GM21717 (cell line): ENCODE measurements around the gene PTPRG.

Experiments
- ATAC-seq: cut with Tn5 transposase; IDR thresholded peaks from one replicate; pipeline ENCODE4 v1.9.1; 2021; ENCODE audit warnings: mild to moderate bottlenecking, moderate library complexity; ENCODE audit not compliant: unreplicated experiment

PTPRG gene

GRCh38 chr3:61648481-61648880 lies 87.1 kb downstream of the PTPRG start:
- no peak for ATAC-seq

GRCh38 chr3:61649381-61650170 lies 88.2 kb downstream of the PTPRG start:
- no peak for ATAC-seq

GRCh38 chr3:61650276-61650675 lies 88.9 kb downstream of the PTPRG start:
- ATAC-seq = no peak

- ATAC-seq = no peak
Observed at GRCh38 chr3:61650719-61651410, 89.5 kb downstream of the PTPRG start.

GRCh38 chr3:61657689-61658088 lies 96.3 kb downstream of the PTPRG start:
- no peak for ATAC-seq

- no peak for ATAC-seq
Observed at GRCh38 chr3:61662861-61663260, 101.5 kb downstream of the PTPRG start.

GRCh38 chr3:61663356-61664104 lies 102.2 kb downstream of the PTPRG start:
- ATAC-seq = no peak

GRCh38 chr3:61664105-61664482 lies 102.7 kb downstream of the PTPRG start:
- no peak for ATAC-seq

- no peak for ATAC-seq
Observed at GRCh38 chr3:61665121-61665520, 103.8 kb downstream of the PTPRG start.

- no peak for ATAC-seq
Observed at GRCh38 chr3:61665987-61666386, 104.6 kb downstream of the PTPRG start.

- no peak for ATAC-seq
Observed at GRCh38 chr3:61666615-61667330, 105.4 kb downstream of the PTPRG start.

- no peak for ATAC-seq
Observed at GRCh38 chr3:61667383-61667782, 106.0 kb downstream of the PTPRG start.

- ATAC-seq = no peak
Observed at GRCh38 chr3:61667814-61668213, 106.4 kb downstream of the PTPRG start.

GRCh38 chr3:61668317-61668864 lies 107.0 kb downstream of the PTPRG start:
- ATAC-seq = no peak

GRCh38 chr3:61669203-61669602 lies 107.8 kb downstream of the PTPRG start:
- ATAC-seq = no peak

GRCh38 chr3:61669668-61670299 lies 108.4 kb downstream of the PTPRG start:
- peak; percentile 82 for ATAC-seq

- ATAC-seq = no peak
Observed at GRCh38 chr3:61673651-61674050, 112.3 kb downstream of the PTPRG start.

GRCh38 chr3:61674596-61674995 lies 113.2 kb downstream of the PTPRG start:
- no peak for ATAC-seq

GRCh38 chr3:61679026-61679425 lies 117.7 kb downstream of the PTPRG start:
- ATAC-seq = no peak

- no peak for ATAC-seq
Observed at GRCh38 chr3:61680617-61681016, 119.2 kb downstream of the PTPRG start.
